Activated CD8-positive, alpha-beta T cell treated with anti-CD3 and anti-CD28 coated beads, Interleukin-2, amount 10 ng/mL, durations not matched to agents 7 days and 5 days (primary cell): ENCODE data around the gene CCR5AS.

ENCODE experiments used
- ATAC-seq: fragments of 150-1000 bp; cut with Tn5 transposase; one replicate; pipeline ENCODE4 v1.10.0; 2021; ENCODE audit warnings: moderate library complexity
- CTCF ChIA-PET: fragments of 350-600 bp; sonication (Branson Sonifier 250); formaldehyde crosslinking; loops from one replicate; lab custom pipeline; 2021; ENCODE audit warnings: antibody characterized with exemption; lab: Charles Lee
- POLR2A ChIA-PET: fragments of 350-600 bp; sonication (Branson Sonifier 250); formaldehyde crosslinking; loops from one replicate; lab custom pipeline; 2021; ENCODE audit warnings: antibody characterized with exemption; lab: Charles Lee
- DNase-seq: peaks from one replicate; pipeline ENCODE4 v3.0.0-alpha.2; 2020
- H3K27ac Mint-ChIP-seq: one replicate; pipeline ENCODE4 v1.8.0; 2021; ENCODE audit warnings: mild to moderate bottlenecking, mixed read lengths
- H3K27me3 Mint-ChIP-seq: one replicate; pipeline ENCODE4 v1.8.0; 2021; ENCODE audit warnings: low read depth, mixed read lengths
- H3K36me3 Mint-ChIP-seq: one replicate; pipeline ENCODE4 v1.8.0; 2021; ENCODE audit warnings: low read depth, mixed read lengths
- H3K4me1 Mint-ChIP-seq: one replicate; pipeline ENCODE4 v1.8.0; 2021; ENCODE audit warnings: low read depth, mixed read lengths
- H3K4me3 Mint-ChIP-seq: one replicate; pipeline ENCODE4 v1.8.0; 2021; ENCODE audit warnings: mild to moderate bottlenecking, mixed read lengths
- H3K9me3 Mint-ChIP-seq: one replicate; pipeline ENCODE4 v1.8.0; 2022; ENCODE audit warnings: mixed read lengths; ENCODE audit not compliant: insufficient read depth

The CCR5AS gene

DNA sequence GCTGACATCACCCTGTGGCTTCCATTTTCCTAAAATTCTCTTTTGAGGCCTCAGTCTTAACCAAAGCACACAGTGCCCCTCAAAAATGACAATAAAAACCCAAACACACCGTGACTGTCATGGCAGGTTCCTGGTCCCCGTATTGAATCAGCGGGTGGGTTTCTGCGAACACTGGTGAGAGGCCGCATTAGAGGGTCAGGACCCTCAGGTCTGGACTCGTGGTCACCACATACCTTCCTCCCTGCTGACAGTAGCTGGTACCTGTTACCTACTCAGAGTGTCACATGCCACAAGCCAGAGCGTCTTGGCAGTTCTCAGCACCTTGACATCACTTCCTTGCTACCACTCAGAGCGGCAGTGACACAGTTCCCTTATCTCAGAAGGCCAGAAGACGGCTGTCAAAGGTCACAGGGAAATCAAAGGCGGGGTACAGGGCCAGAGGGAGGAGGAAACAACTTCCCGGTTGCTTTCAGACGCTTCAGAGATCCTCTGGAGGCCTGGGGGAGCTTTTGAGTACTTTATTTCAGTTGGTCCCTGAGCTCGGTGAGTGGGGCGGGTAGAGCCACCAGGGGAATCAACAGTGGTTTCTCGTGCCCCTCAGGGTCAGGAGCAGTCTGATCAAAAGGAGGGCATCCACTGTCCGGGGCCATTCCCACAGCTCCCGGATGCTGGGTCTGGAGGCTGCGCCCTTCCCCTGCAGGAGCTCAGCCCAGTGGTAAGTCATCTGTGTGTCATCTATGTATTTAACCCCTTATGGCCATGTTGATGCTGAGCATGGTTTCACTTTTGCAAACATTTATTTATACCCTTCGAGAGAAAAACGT lies at the start of gene CCR5AS, which contains the start of gene CCRL2:
TSS of gene CCR5AS (minus strand) at position 279 of the 824 bp plus-strand sequence.
TSS of gene CCRL2 (plus strand) at position 472 of the 824 bp plus-strand sequence. CDS start 821 bp downstream, outside the sequence.
- ChIA-PET CTCF (interaction anchor here (0.6 to 2.8 kb wide), 20 partner anchors 9 to 310 kb away, joined by 3 to 17 read pairs (median 3); no protein-coding TSS in a partner anchor), POLR2A (interaction anchor here (0.7 to 1.9 kb wide), 8 partner anchors 10 to 455 kb away, joined by 3 to 8 read pairs (median 4); no protein-coding TSS in a partner anchor)
- H3K36me3 Mint-ChIP-seq = peaks cover 30% of the 10 kb centered on the region
- H3K27me3 Mint-ChIP-seq = peaks cover 10% of the 10 kb centered on the region
- ATAC-seq = peak; percentile 87
- H3K27ac Mint-ChIP-seq = peak within 1 kb of the TSS; percentile 93
- H3K4me1 Mint-ChIP-seq = peaks cover 41% of the 10 kb centered on the region
- peak; percentile 79 for DNase-seq
- no peaks in the 10 kb centered on the region for H3K9me3 Mint-ChIP-seq
- peak within 1 kb of the TSS; percentile 87 for H3K4me3 Mint-ChIP-seq

- no peak overlapping the region for H3K27ac Mint-ChIP-seq
- H3K27me3 Mint-ChIP-seq = peaks cover 33% of the 10 kb centered on the region
- H3K9me3 Mint-ChIP-seq = no peaks in the 10 kb centered on the region
- no peaks in the 10 kb centered on the region for H3K4me1 Mint-ChIP-seq
- no peak overlapping the region for H3K4me3 Mint-ChIP-seq
- ChIA-PET POLR2A (no interaction called here), CTCF (interaction anchor here (0.9 kb wide), 1 partner anchor 174 kb away, joined by 4 read pairs; no protein-coding TSS in a partner anchor)
- no peak for ATAC-seq
- H3K36me3 Mint-ChIP-seq = no peaks in the 10 kb centered on the region
- DNase-seq = no peak
These were observed 49.3 kb upstream of the CCR5AS start for GRCh38 chr3:46456118-46456517.

DNA sequence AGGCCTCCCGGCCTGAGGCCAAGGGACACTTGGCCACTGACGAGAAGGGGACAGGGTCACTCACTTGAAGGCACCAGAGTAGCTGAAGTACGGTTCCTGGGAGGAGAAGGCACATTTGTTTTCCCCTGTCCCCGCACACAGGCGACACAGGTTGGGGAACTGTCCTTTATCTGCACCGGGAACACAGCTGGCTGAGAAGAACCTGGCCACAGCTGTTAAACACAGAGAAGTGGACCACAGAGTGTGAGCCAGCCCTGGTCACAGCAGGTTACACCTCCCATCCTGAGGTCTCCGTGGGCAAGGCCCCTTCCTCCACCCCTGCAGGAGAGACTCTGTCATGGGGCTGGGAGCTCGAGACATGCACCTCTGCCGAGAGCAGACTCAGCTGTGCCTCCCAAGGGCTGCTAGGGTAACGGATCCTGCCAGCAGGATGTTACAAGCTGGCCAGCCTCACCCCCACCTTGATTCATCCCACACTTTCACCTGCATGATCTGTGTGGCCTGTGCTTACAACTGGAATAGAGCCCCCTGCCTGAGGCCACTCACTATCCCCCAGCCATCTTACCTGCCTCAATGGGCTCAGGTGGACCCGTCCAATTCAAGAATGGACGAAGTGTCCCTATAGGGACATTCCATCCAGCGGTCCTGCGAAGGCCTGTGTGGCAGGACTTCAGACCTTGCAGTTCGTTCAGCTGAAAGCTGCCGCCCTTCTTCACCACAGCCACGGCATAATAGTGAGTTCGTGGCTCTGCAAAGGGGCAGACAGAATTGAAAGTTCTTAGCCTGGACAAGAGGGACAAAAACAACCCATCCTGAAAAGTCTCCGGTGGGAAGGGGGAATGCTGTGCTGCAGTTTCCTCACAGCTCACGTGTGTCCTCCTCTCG lies 48.6 kb upstream of the CCR5AS start:
- CTCF ChIA-PET = interaction anchor here (0.9 kb wide), 1 partner anchor 175 kb away, joined by 4 read pairs; no protein-coding TSS in a partner anchor
- no peaks in the 10 kb centered on the region for H3K36me3 Mint-ChIP-seq
- no peak overlapping the region for H3K4me3 Mint-ChIP-seq
- H3K9me3 Mint-ChIP-seq = no peaks in the 10 kb centered on the region
- no peaks in the 10 kb centered on the region for H3K4me1 Mint-ChIP-seq
- ATAC-seq = no peak
- no peak overlapping the region for H3K27ac Mint-ChIP-seq
- POLR2A ChIA-PET = no interaction called here
- no peak for DNase-seq
- peaks cover 30% of the 10 kb centered on the region for H3K27me3 Mint-ChIP-seq

- Mint-ChIP-seq H3K27ac (no peak overlapping the region), H3K36me3 (no peaks in the 10 kb centered on the region), H3K4me3 (no peak overlapping the region), H3K9me3 (no peaks in the 10 kb centered on the region), H3K4me1 (no peaks in the 10 kb centered on the region), H3K27me3 (peaks cover 24% of the 10 kb centered on the region)
- ChIA-PET CTCF (interaction anchor here (2.5 kb wide), 1 partner anchor 34 kb away, joined by 10 read pairs; no protein-coding TSS in a partner anchor), POLR2A (no interaction called here)
- DNase-seq (no peak), ATAC-seq (no peak)
These were observed 47.7 kb upstream of the CCR5AS start for GRCh38 chr3:46454606-46455005.

- no peaks in the 10 kb centered on the region for H3K4me1 Mint-ChIP-seq
- no peak overlapping the region for H3K4me3 Mint-ChIP-seq
- peaks cover 24% of the 10 kb centered on the region for H3K27me3 Mint-ChIP-seq
- ChIA-PET POLR2A (interaction anchor here (0.7 kb wide), 1 partner anchor 704 kb away, joined by 3 read pairs; no protein-coding TSS in a partner anchor), CTCF (interaction anchor here (2.5 kb wide), 1 partner anchor 34 kb away, joined by 10 read pairs; no protein-coding TSS in a partner anchor)
- H3K27ac Mint-ChIP-seq = no peak overlapping the region
- DNase-seq (no peak), ATAC-seq (no peak)
- H3K9me3 Mint-ChIP-seq = no peaks in the 10 kb centered on the region
- H3K36me3 Mint-ChIP-seq = no peaks in the 10 kb centered on the region
These were observed 47.3 kb upstream of the CCR5AS start for GRCh38 chr3:46454209-46454595.

- ATAC-seq = no peak
- H3K36me3 Mint-ChIP-seq = no peaks in the 10 kb centered on the region
- no peak for DNase-seq
- ChIA-PET POLR2A (interaction anchor here (0.7 kb wide), 1 partner anchor 704 kb away, joined by 3 read pairs; no protein-coding TSS in a partner anchor), CTCF (interaction anchor here (2.5 kb wide), 1 partner anchor 35 kb away, joined by 10 read pairs; no protein-coding TSS in a partner anchor)
- no peak overlapping the region for H3K4me3 Mint-ChIP-seq
- H3K9me3 Mint-ChIP-seq = no peaks in the 10 kb centered on the region
- no peaks in the 10 kb centered on the region for H3K4me1 Mint-ChIP-seq
- H3K27ac Mint-ChIP-seq = no peak overlapping the region
- peaks cover 24% of the 10 kb centered on the region for H3K27me3 Mint-ChIP-seq
These were observed 46.8 kb upstream of the CCR5AS start for GRCh38 chr3:46453526-46454208.

DNA sequence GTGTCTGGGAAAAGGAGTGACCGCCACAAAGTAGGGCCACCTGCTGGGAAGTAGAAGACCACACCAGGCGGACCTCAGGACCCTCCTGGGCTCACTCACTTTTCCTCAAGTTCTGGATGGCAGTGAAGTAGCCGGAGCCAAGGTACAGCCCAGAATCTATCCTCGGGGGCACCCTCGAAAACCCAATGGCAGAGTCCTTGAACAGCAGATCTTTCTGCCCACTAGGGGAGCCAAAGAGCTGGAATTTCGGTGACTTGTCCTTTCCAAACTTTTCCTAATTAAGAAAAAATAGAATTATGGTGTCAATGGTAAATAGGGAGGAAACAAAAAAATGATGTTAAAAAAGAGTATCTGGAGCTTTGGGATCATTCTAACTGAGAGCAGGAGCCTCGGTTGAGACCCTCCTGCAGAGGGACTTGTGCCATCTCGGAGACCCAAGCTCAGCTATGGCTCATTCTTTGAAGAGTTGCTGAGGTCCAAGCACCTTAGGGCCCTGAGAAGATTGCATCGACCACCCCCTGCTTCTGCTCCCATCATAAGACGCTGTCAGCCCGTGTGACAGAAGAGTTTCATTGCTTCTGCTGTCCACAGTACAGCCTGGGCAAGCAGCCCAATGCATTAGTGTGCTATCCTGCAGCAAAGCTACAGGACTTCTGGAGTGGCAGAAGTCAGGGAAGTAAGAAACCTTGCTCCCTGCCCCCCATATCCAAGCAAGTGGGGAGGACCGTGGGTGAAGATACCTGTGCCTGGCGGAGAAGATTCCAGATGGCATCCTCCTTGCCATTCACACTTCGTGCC lies 43.1 kb upstream of the CCR5AS start:
- ChIA-PET CTCF (interaction anchor here (0.7 to 3.5 kb wide), 12 partner anchors 10 to 133 kb away, joined by 3 to 12 read pairs (median 4); partner anchors contain the start of genes CCR5AS and CCRL2), POLR2A (interaction anchor here (1.1 kb wide), 1 partner anchor 15 kb away, joined by 3 read pairs; no protein-coding TSS in a partner anchor)
- no peak overlapping the region for H3K27ac Mint-ChIP-seq
- H3K4me3 Mint-ChIP-seq = no peak overlapping the region
- DNase-seq (no peak), ATAC-seq (no peak)
- H3K36me3 Mint-ChIP-seq = no peaks in the 10 kb centered on the region
- H3K4me1 Mint-ChIP-seq = no peaks in the 10 kb centered on the region
- no peaks in the 10 kb centered on the region for H3K9me3 Mint-ChIP-seq
- peaks cover 37% of the 10 kb centered on the region for H3K27me3 Mint-ChIP-seq

GRCh38 chr3:46448721-46449120 lies 41.9 kb upstream of the CCR5AS start:
- H3K9me3 Mint-ChIP-seq = no peaks in the 10 kb centered on the region
- no peak overlapping the region for H3K27ac Mint-ChIP-seq
- DNase-seq (no peak), ATAC-seq (no peak)
- CTCF ChIA-PET = interaction anchor here (1.1 to 1.8 kb wide), 2 partner anchors 41 kb away, joined by 3 to 10 read pairs; partner anchors contain the start of genes CCR5AS and CCRL2
- H3K4me3 Mint-ChIP-seq = no peak overlapping the region
- H3K36me3 Mint-ChIP-seq = no peaks in the 10 kb centered on the region
- peaks cover 8% of the 10 kb centered on the region for H3K4me1 Mint-ChIP-seq
- H3K27me3 Mint-ChIP-seq = peaks cover 37% of the 10 kb centered on the region
- POLR2A ChIA-PET = no interaction called here

GRCh38 chr3:46447228-46447985 lies 40.5 kb upstream of the CCR5AS start:
- ChIA-PET POLR2A (no interaction called here), CTCF (interaction anchor here (1.1 kb wide), 1 partner anchor 42 kb away, joined by 3 read pairs; no protein-coding TSS in a partner anchor)
- peaks cover 8% of the 10 kb centered on the region for H3K4me1 Mint-ChIP-seq
- H3K9me3 Mint-ChIP-seq = no peaks in the 10 kb centered on the region
- DNase-seq = no peak
- H3K27me3 Mint-ChIP-seq = peaks cover 29% of the 10 kb centered on the region
- ATAC-seq = no peak
- no peaks in the 10 kb centered on the region for H3K36me3 Mint-ChIP-seq
- no peak overlapping the region for H3K27ac Mint-ChIP-seq
- H3K4me3 Mint-ChIP-seq = no peak overlapping the region
